HepG2 (cell line): ENCODE data around the gene PRR35. TPM values are rescaled to one million over a fixed set of nuclear protein-coding genes. Genes with fewer than 3 reads are reported as not detected.
A peak's percentile ranks its signal among the peaks of the same experiment; 100 is the strongest.

Source experiments
- ATAC-seq: fragments of 200-7000 bp; cut with Tn5 transposase; 3 replicates; pipeline ENCODE4 v1.9.1; 2020; ENCODE audit warnings: mild to moderate bottlenecking, moderate library complexity
- BruUV-seq: library from RNA; stranded (reverse); fragments of 400-500 nt; replicated peaks from 2 replicates; lab custom pipeline; 2021; lab: Mats Ljungman, UMichigan
- CTCF ChIA-PET: fragments of 300-600 bp; formaldehyde crosslinking; extraction: SDS; loops from one replicate; lab custom pipeline; 2021; ENCODE audit warnings: low total read pairs, inconsistent platforms, low intra/inter-chr PET ratio; lab: Yijun Ruan, JAX
- POLR2A ChIA-PET: fragments of 350-600 bp; sonication (Branson Sonifier 250); formaldehyde crosslinking; loops from one replicate; lab custom pipeline; 2020; ENCODE audit warnings: antibody characterized with exemption, inconsistent platforms; lab: Yijun Ruan, JAX
- DNase-seq: peaks from one replicate; pipeline ENCODE4 v3.0.0-alpha.2; 2015; ENCODE audit warnings: low spot score
- FAIRE-seq: peaks from 3 replicates; lab custom pipeline; 2011; peaks lifted over from hg19 to GRCh38; lab: Jason Lieb, UNC
- H2AFZ ChIP-seq: one replicate; pipeline ENCODE4 v1.6.1; 2011; ENCODE audit warnings: low read length, inconsistent platforms
- H3K27ac ChIP-seq: fragments of 300-600 bp; 3 replicates; pipeline ENCODE4 v1.8.0; 2011; ENCODE audit warnings: mixed run types, mild to moderate bottlenecking, mixed read lengths, low read length, inconsistent platforms; ENCODE audit not compliant: insufficient read depth; ENCODE audit errors: extremely low read length
- H3K27me3 ChIP-seq, 2 experiments: fragments of 200-600 bp in 1 of 2; 2 replicates in 1 of 2; 3 replicates in 1 of 2; pipeline versions ENCODE4 v1.6.0 to v1.8.0; 2011; ENCODE audit warnings: low read length in 2 of 2, mild to moderate bottlenecking in 2 of 2, moderate library complexity in 2 of 2, inconsistent platforms in 1 of 2; ENCODE audit not compliant: insufficient read depth in 2 of 2, control insufficient read depth in 1 of 2
- H3K36me3 ChIP-seq, 2 experiments: fragments of 200-600 bp in 1 of 2; replicated peaks in 1 of 2; 2 replicates in 1 of 2; 3 replicates in 1 of 2; pipeline versions ENCODE4 v1.5.1 to v1.8.0; 2011; ENCODE audit warnings: low read length in 2 of 2, inconsistent platforms in 1 of 2; ENCODE audit not compliant: insufficient read depth in 2 of 2, control insufficient read depth in 1 of 2
- H3K4me1 ChIP-seq: 2 replicates; pipeline ENCODE4 v1.5.1; 2012; ENCODE audit warnings: low read length, inconsistent platforms; ENCODE audit not compliant: insufficient read depth
- H3K4me2 ChIP-seq: 2 replicates; pipeline ENCODE4 v1.6.0; 2011; ENCODE audit warnings: low read depth, low read length, inconsistent platforms
- H3K4me3 ChIP-seq, 3 experiments: fragments of 200-600 bp in 1 of 3; sonication (generic), shearing (Covaris generic) in 1 of 3; replicated peaks in 1 of 3; 2 replicates each; pipeline ENCODE4 v1.5.1; 2011 to 2016; ENCODE audit warnings: low read length in 3 of 3, inconsistent platforms in 2 of 3, low read depth in 2 of 3, mild to moderate bottlenecking in 2 of 3, control low read depth in 1 of 3, mixed read lengths in 1 of 3; ENCODE audit not compliant: insufficient read depth in 1 of 3
- H3K79me2 ChIP-seq: one replicate; pipeline ENCODE4 v1.6.1; 2011; ENCODE audit warnings: low read length, inconsistent platforms; ENCODE audit not compliant: insufficient read depth
- H3K9ac ChIP-seq: 2 replicates; pipeline ENCODE4 v1.6.0; 2011; ENCODE audit warnings: mild to moderate bottlenecking, low read depth, low read length, inconsistent platforms; ENCODE audit not compliant: insufficient read depth
- H3K9me3 ChIP-seq: 2 replicates; pipeline ENCODE4 v1.5.1; 2012; ENCODE audit warnings: mild to moderate bottlenecking, low read length
- H4K20me1 ChIP-seq: 2 replicates; pipeline ENCODE4 v1.6.0; 2011; ENCODE audit warnings: inconsistent platforms, mild to moderate bottlenecking, low read length, moderate library complexity; ENCODE audit not compliant: insufficient read depth
- AGO2 ChIP-seq: fragments of 200-400 bp; formaldehyde crosslinking; optimal IDR thresholded peaks from 2 replicates; pipeline ENCODE3; 2017; ENCODE audit warnings: mild to moderate bottlenecking, low read depth, low read length, moderate library complexity
- FOXO4 ChIP-seq: sonication (generic); formaldehyde crosslinking; conservative IDR thresholded peaks from 2 replicates; pipeline ENCODE4 v1.8.1; 2023; ENCODE audit warnings: missing genetic modification reagents
- HHEX ChIP-seq: IDR thresholded peaks from 2 replicates; pipeline ENCODE4 v1.6.1; 2016; ENCODE audit warnings: control low read depth
- HNRNPK ChIP-seq: fragments of 200-400 bp; formaldehyde crosslinking; IDR thresholded peaks from 2 replicates; pipeline ENCODE4 v1.6.1; 2018; ENCODE audit warnings: low read length, low read depth, moderate library complexity, mild to moderate bottlenecking; ENCODE audit not compliant: poor library complexity, severe bottlenecking
- HNRNPL ChIP-seq: fragments of 200-400 bp; formaldehyde crosslinking; IDR thresholded peaks from 2 replicates; pipeline ENCODE4 v1.6.1; 2017; ENCODE audit warnings: mild to moderate bottlenecking, low read depth, low read length
- POLR2A ChIP-seq, 2 experiments: IDR thresholded peaks; 2 replicates each; pipeline ENCODE4 v1.6.1; 2011; ENCODE audit warnings: low read depth in 2 of 2, low read length in 2 of 2, mild to moderate bottlenecking in 1 of 2, moderate library complexity in 1 of 2; ENCODE audit not compliant: insufficient read depth in 1 of 2
- ZMAT5 ChIP-seq: sonication (generic); formaldehyde crosslinking; IDR thresholded peaks from 2 replicates; pipeline ENCODE4 v1.5.0; 2020; ENCODE audit warnings: mild to moderate bottlenecking, low read depth, missing genetic modification reagents, borderline replicate concordance
- ZNF383 ChIP-seq: sonication (generic); formaldehyde crosslinking; IDR thresholded peaks from 2 replicates; pipeline ENCODE4 v1.4.0; 2020; ENCODE audit warnings: missing genetic modification reagents, mild to moderate bottlenecking, borderline replicate concordance
- WGBS: methylation state at CpG from one replicate; pipeline ENCODE4 v1.1.6; 2017; ENCODE audit warnings: low lambda C conversion rate; 5-methylcytosine and 5-hydroxymethylcytosine counted together
- in situ Hi-C: cut with HindIII; loops from 2 replicates; pipeline ENCODE4 v1.10.0; 2017; ENCODE audit warnings: low pct_unique_long_range_greater_than_20kb; ENCODE audit not compliant: extremely low pct_ligation_motif_present
- intact Hi-C: fragments of 100-400 bp; cut with micrococcal nuclease; formaldehyde crosslinking; loops from one replicate; pipeline ENCODE4 v1.10.0; 2022; ENCODE audit not compliant: unreplicated experiment
- polyA plus RNA-seq, 8 experiments: library from polyadenylated mRNA; depleted of rRNA in 3 of 8; stranded (reverse) in 7 of 8; unstranded in 1 of 8; fragments of >200 nt; fragmentation: Illumina TruSeq in 4 of 8; extraction: Trizol in 4 of 8; gene quantifications; 2 replicates each; pipeline versions ENCODE4 v1.2.1 to v1.2.3, GENCODE V29; 2011 to 2016; ENCODE audit warnings: low read depth in 4 of 8, missing spikeins in 1 of 8, mixed read lengths in 1 of 8; ENCODE audit not compliant: insufficient read depth in 1 of 8
- total RNA-seq, 5 experiments: library from RNA; depleted of rRNA; stranded (reverse); fragments of >200 nt; fragmentation: Illumina TruSeq; extraction: Trizol; gene quantifications; 2 replicates each; pipeline ENCODE4 v1.2.3, GENCODE V29; 2016; ENCODE audit warnings: low read depth in 1 of 5
- TF ChIP-seq, protein P1 (sequence below): sonication (generic); formaldehyde crosslinking; IDR thresholded peaks from 2 replicates; pipeline ENCODE4 v1.4.0; 2020; ENCODE audit warnings: missing genetic modification reagents, borderline replicate concordance

The PRR35 gene
- total and polyA plus RNA-seq, 2 of the 13 experiments (the other 11 are each of a cell fraction or from before 2014, with no cell fraction given), result 0.07 to 0.16 TPM

- TF ChIP-seq, protein P1, sequence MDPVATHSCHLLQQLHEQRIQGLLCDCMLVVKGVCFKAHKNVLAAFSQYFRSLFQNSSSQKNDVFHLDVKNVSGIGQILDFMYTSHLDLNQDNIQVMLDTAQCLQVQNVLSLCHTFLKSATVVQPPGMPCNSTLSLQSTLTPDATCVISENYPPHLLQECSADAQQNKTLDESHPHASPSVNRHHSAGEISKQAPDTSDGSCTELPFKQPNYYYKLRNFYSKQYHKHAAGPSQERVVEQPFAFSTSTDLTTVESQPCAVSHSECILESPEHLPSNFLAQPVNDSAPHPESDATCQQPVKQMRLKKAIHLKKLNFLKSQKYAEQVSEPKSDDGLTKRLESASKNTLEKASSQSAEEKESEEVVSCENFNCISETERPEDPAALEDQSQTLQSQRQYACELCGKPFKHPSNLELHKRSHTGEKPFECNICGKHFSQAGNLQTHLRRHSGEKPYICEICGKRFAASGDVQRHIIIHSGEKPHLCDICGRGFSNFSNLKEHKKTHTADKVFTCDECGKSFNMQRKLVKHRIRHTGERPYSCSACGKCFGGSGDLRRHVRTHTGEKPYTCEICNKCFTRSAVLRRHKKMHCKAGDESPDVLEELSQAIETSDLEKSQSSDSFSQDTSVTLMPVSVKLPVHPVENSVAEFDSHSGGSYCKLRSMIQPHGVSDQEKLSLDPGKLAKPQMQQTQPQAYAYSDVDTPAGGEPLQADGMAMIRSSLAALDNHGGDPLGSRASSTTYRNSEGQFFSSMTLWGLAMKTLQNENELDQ (CRISPR knock-in tag), result no peak
- TF ChIP-seq ZNF383 (CRISPR knock-in tag) (no peak), FOXO4 (CRISPR knock-in tag) (no peak)
Measured at GRCh38 chr16:552171-552570, 8.0 kb upstream of the PRR35 start (continued).

- Histone ChIP-seq H3K9me3 (no peaks in the 10 kb centered on the region), H4K20me1 (no peaks in the 10 kb centered on the region), H3K9ac (no peak overlapping the region), H3K36me3 (peaks cover 2 to 4% of the 10 kb centered on the region in 2 experiments; a peak in 2 of 5 replicates), H2AFZ (no peak overlapping the region), H3K27me3 (0 out of 5 replicates have a peak, but pooled peaks cover 0 to 5% of the 10 kb centered on the region in 2 experiments), H3K4me2 (no peak overlapping the region; the same call in 1 of the 2 replicates), H3K27ac (peak overlapping the region; percentile 67), H3K4me3 (no peak overlapping the region), H3K79me2 (no peaks in the 10 kb centered on the region), H3K4me1 (peaks cover 52% of the 10 kb centered on the region)
- peak; percentile 94 for TF ChIP-seq HNRNPL
- peak; percentile 63 for TF ChIP-seq AGO2
- TF ChIP-seq POLR2A (IDR thresholded peaks at IDR 0.05; ENCODE audit: insufficient read depth in 1 of 2, low read depth in 2 of 2, low read length in 2 of 2), result 0 out of 4 replicates have a peak, but pooled peaks of 1 of the 2 experiments have one; percentile 14
- no peak for TF ChIP-seq ZMAT5 (CRISPR knock-in tag)
- TF ChIP-seq HHEX (CRISPR knock-in tag), result no peak
- peak; percentile 13 for TF ChIP-seq HNRNPK
- WGBS, result 98% methylated on average over 9 of the region's 33 CpGs
- BruUV-seq, result TSS peak; percentile 39
- in situ Hi-C loops (no loop called here), intact Hi-C loops (no loop called here)
- ChIA-PET CTCF (no interaction called here), POLR2A (interaction anchor here (1.0 kb wide), 1 partner anchor 10 kb away, joined by 3 read pairs; no protein-coding TSS in a partner anchor)
- DNase-seq, result no peak
- ATAC-seq, result no peak
- no peak for FAIRE-seq
Measured at GRCh38 chr16:553601-554296, 6.4 kb upstream of the PRR35 start.
